HG03066 (cell line): ENCODE results near the gene WDFY4.

Experiments used
- ATAC-seq: cut with Tn5 transposase; IDR thresholded peaks from one replicate; pipeline ENCODE4 v1.9.1; 2021; ENCODE audit warnings: low read depth; ENCODE audit not compliant: unreplicated experiment

Gene WDFY4

DNA sequence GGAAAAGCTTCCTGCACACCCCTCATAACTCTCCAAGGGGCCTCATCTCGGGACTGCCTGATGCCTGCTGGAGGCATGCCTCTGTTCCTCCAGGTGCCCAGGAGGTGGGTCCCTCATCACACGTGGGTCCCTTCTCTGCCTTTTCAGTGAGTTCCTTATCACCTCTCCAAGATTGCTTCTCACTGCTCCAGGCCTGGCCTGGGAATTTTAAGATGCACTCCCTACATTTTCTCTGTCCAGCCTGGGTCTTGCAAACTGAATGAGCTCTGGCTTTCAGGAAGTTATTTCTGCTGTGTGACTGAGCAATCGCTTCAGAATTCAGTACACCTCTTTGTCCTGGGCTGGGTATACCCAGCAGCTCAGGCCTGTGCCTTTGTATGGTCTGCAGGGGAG, 211.1 kb downstream of the WDFY4 start:
- ATAC-seq, result no peak

DNA sequence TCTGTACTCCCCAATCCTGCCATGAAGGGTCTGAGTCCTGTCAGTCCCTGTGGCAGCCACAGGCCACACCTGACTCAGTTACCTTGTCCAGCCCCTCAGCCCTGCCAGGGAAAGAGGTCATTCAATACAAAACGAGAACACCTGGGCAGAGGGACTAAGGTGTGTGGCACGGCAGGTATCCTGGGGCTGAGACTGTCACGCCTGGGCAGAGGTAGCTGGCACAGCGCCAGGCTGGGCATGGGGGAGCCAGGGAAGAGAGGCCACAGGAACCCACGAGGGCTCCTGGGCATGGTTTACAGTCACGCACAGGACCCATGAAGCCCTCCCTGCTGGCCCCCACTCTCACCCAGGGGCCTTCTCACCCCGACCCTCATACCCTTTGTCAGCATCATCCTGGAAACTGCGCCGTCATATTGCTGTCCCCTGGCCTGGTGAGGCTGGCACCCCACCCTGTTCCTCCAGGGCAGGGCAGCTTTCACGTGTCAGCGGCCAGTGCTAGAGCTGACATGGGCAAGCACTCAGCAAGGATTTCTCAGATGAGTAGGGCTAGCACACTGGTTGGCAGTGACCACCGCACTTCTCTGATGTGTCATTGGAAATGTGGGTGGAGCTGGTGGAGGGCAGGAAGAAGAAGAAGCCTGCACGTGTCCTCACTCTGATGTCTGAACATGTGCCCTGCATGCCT, 212.2 kb downstream of the WDFY4 start:
- no peak for ATAC-seq

DNA sequence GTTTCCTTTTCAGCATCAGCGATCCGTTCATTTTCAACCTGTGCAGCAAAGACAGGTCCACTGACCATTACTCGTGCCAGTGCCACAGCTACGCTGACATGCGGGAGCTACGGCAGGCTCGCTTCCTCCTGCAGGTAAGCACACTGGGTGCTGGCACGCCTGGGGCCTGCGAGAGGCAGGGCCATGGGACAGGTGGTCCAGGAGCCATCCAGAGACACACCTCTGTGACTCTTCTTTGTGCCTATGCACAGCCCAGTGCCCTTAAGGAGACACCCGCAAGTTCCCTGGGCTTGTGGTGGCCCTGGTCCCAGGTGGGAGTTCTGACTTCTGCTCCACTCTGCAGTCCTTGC, 212.7 kb downstream of the WDFY4 start:
- no peak for ATAC-seq

DNA sequence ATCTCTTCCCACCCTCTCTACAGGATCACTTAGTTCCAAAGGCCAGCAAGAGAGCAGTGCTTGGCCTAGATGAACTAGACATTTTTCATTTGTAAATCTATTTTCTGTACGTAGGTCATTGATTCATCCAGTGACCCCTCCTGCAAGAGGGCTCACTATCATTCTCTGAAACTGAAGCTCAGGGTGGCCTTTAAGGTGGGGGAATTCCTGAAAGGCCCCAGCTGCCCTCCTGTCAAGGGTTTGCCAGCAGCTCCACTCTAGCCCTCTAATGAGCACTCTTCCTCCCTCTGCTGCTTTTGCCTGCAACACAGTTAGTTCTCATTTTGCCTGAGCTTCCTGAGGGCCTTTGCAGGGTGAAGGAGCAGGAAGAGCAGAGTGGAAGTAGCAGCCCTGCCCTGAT, 213.8 kb downstream of the WDFY4 start:
- ATAC-seq, result no peak

DNA sequence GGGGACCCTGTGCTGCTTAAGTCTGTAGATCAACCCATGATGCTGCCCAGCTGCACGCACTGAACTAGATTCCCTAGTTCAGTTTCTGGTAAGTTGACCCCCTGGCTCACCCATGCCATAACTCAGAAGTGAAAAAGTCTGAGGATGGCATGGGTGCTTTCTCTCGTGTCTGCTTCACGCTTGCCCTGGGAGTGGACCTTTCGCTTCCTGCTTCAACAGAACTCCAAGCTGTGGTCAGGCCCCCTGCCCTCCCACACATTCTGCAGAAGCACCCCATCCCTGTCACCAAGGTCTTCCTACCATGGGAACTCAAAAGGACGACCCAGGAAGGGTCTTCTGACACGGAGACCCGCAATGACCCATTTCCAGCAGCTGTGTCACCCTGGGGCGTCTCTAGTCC, 215.1 kb downstream of the WDFY4 start:
- ATAC-seq, result no peak

DNA sequence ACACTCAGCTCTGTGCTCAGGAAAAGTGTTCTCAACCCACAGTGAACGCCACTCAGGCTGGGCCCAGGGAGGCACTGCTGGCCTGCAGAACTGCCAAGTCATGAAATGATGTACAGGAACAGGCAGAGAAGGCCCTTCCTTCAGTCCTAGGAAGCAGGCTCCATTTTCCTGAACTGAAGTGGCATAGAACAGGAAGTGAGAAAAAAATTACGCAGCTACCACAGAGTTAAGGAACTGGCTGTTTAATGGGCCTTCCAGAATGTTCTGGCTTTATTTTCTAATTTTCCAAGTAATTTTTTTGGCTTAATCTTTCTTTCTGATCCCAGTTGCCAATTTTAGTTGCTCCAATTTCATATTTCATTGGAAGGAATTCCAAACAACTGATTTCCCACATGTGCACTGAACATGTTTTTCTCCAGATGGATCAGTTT, 215.7 kb downstream of the WDFY4 start:
- no peak for ATAC-seq

DNA sequence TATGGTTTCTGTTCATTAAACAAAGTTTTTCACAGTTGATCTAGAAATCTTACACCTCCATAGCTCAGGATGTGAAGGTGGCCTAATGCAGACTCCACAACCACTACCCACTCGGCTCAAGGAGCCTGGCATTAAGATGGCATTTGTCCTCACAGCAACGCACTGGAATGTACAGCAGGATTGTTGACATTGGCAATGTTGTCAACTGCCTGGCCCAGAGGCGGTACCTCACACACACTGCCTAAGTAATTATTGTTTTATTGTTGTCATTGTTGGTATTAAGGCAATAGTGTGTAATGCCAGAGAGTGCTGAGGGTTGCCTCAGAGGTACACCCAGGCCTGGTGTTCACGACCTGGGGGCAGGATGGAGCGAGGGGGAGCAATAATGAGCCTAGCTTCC, 216.6 kb downstream of the WDFY4 start:
- no peak for ATAC-seq

DNA sequence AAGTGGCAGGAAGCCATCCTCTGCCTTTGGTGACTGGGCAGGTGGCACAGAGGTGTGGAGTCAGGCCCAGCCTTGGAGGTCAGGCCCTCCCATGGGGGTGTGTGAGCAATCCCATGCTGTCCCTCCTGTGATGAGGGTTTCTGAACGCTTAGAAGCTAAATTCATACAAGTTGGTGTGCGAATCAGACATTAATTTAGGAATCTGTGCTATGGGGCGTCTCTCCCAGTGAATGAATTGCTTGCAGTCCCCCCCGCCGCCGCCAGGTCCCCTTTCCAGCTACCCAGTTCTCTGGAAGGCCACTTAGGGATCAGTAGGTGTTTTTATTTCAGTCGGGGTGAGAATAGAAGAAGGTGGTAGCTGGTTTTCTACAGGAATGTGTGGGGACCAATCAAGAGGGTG, 217.4 kb downstream of the WDFY4 start:
- ATAC-seq, result no peak

DNA sequence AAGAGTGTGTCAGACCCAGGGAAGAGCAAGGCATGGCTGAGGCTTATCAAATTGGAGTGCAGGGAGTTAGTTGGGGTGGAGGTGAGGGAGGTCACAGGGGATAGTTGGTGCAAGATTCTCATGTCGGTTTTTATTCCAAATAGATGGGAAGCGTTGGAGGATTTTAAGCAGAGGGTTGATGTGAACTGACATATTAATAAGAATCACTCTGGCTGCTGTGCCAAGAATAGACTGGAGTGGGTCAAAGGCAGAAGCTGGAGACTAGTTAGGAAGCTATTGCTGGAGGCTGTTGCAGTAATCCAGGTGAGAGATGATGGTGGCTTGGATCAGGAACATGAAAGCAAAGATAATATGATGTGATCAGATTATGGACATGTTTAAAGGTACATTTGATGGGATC, 218.5 kb downstream of the WDFY4 start:
- ATAC-seq, result no peak

DNA sequence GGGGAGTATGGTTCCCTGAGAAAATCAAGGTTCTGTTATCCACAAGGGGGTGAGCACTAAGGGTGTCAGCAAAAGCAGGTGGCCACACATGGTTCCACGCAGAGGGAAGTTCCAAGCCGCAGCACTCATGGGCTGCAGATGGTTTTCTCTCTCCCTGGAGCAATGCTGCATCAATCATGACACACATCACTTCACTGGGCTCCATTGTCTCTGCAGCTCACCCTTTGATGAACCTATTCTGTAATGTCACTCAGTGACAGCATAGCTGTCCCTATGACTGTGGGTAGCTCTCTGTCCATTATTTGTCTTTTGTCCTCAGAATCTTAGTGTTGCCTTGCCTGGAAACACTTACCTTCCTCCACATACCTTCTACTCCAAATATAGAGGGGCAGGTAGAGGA, 220.2 kb downstream of the WDFY4 start:
- ATAC-seq, result no peak

DNA sequence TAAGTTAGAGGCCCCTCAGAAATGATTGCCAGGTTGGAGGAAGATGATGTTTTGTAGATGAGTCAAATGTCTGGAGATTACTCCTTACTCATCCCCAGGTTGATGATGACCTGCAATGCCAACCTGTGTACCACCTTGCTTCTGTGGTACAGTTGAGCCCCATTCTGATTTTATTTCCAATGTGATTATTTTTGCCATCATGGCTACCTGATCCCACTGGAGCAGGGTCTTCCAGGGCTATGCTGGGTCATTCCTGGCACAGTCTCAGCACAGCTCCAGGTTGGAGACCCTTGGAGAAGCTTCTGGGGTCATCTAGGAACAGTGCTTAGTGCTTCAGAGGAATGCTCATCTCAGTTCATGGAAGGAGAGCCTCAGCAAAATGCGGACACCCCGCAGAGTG, 220.6 kb downstream of the WDFY4 start:
- no peak for ATAC-seq

DNA sequence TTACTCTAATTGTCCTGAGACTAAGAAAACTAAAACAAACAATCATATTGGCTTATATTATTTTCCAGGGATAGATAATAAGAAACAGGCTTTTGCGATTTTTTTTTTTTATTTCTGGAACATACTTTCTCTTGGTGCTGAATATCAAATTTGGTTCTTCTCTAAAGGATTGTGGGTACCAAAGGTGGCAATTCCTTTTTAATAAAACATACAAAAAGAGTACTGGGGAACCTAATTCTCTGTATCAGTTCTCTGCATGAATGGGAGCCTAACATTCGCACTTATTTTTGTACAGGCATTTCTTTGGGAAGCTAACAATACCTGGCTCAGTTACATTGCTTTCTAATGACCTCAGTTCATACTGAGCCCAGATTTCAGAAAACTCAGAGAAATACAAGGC, 222.2 kb downstream of the WDFY4 start:
- ATAC-seq, result no peak

DNA sequence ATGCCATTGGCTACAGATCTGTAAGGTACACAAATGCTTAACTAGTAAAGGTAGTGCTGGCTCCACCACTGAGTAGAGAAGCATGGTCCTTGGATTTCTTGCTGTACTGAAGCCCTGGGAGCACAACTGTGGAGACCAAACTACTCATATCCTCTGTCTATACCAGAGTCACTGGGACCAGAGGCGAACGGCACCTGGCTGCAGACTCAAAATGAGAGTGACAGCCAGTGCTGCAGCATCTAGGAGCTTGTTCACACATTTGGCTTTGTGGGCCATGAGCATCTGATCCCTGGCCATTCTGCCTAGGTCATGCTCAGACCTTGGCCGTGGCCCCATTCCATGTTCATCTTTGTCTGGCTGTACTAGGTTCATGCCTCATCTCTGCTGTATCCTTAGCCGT, 223.1 kb downstream of the WDFY4 start:
- ATAC-seq, result no peak

DNA sequence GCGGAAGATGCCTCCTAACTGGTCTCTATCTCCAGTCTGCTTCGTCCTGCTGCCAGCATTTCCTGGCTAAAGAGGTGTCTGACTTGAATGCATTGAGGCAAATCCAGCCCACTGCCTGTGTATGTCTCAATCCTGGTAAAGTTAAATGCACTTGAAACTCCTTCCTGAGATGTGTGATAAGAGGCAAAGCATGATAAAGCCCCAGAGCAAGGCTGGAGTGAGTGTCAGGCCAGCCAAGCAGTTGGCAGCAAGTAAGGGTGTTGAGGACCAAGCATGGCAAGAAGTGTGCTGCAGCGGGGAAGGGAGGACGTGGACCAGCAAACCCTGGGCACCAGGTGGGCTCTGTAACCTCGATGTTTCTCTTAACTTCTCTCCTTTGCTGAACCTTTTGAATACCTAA, 225.9 kb downstream of the WDFY4 start:
- no peak for ATAC-seq

DNA sequence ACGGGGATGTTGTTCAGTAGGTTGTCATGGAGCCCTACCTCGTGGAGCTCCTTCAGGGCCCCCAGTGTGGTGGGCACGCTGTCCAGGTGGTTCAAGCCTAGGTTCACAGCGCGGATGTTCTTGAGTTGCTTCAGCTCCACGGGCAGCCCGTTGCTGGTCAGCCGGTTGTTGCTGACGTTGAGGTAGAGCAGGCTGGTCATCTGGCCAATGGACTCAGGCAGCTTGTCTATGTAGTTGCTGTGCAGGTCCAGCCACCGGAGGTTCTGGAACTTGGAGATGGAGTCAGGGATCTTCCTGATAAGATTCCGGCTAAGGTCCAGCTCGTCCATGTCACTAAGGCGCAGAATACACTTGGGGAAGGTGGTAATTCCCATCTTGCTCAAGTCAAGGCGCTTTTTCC, 229.0 kb downstream of the WDFY4 start:
- ATAC-seq, result no peak

DNA sequence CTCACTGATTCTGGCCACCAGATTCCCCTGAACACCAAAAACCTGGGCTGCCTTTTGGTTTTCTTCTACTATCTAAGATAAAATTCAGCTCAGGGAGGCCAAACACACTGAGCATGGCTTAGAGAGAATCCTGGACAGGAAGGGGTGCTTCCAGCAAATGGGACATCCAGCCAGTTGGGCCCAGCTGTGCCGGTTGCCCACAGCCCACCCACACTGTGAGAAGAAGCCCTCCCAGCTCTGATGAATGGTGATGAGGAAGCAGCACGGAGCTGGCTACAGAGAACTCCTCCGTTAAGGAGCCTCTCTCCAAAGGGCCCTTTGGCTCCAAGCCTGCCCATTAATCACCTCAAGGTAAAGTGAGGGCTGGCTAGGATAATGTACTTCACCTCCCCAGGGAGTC, 239.1 kb downstream of the WDFY4 start:
- ATAC-seq, result no peak

DNA sequence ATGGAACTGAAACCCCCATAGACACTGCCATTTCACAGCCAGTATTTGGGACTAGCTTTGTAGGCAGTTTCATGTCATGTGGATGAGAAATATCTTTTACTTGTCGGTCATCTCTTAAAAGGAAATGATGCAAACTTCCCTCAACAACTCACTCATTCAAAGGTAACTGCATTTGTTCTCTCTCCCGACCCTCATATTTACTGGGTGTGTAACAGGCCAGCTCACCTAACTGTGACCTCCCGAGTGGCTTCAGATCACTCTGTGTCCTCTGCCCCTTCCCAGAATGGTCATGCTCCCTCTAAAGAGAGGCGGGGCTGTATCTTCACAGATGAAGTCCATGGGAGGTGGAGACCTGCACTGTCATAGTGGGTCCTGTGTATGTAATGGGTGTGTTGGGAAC, 240.3 kb downstream of the WDFY4 start:
- no peak for ATAC-seq

DNA sequence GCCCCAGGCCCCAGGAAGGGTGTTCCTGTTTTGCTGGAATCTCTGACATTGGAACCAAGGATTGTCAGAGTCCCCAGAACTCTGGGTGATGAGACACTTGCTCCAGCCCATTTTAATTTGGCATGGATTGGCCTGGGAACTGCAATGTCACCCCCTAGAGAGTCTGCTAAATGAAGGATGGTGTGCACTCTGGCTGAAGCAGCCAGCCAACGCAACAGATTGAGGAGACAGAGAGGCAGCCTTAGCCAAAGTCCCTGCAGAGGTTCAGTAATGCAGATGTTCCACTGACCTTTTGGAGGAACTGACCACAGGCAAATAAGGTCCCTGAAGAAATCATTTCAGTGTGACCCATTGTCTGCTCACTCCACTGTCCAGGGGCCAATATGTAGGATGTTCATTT, 241.6 kb downstream of the WDFY4 start:
- ATAC-seq, result no peak

DNA sequence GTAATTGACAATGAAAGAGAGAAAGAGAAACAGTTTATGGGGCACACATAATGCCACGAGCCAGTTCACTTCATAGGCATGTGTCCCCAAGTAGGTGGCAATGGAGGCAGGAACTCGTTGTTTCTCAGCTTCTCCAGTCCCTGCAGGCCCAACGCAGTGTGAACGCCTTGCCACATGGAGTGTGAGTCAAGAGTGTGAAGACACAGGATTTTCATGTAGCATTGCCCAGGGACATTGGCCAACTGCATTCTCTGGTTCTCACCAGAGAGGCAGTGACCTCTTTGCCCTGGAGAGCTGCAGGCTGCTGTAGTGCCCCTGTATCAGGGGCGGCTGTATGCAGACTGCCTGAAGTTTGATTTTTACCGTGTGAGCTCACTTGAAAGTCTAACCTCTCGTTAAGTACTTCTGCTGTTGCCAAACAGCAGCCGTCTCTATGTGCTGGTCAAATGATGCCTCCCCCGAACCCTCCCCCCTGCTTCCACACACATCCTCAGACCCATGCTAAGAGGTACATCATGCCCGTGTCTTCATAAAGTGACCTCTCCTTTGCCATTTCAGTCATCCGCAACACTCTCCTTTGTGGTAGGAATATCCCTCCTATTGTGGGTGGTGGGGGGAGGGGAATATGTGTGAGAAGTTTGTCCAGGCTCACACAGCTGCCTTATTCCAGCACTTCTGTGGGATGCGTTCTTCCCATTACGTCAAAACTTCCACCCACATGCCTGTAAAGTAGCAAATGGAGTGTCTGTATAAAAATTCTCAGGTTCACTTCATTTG, 242.3 kb downstream of the WDFY4 start:
- ATAC-seq, result no peak

DNA sequence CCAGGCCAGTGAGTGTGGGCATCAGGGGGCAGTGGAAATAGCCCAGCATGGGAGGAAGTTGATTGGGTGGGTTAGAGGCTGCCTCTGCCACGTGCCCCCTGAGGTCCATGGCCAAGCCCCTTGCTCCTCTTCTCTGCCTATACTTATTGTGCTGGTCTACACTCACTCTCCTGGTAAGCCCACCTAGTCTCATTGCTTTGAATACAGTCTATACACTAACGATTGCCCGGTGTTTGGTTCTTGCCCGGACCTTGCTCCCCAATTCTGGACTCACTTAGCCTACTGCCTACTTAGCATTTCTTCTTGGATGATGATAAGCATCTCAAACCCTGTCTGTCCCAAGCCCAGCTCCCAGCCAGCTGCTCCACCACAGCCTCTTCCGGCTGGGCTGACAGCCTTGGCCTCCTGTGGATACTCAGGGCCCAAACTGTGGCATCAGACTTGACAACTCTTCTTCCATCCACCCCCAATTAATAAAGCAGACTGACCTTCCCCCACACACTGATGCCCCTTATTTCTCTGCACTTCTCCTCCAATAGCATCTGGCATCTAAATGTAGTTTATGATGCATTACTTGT, 244.8 kb downstream of the WDFY4 start:
- no peak for ATAC-seq

DNA sequence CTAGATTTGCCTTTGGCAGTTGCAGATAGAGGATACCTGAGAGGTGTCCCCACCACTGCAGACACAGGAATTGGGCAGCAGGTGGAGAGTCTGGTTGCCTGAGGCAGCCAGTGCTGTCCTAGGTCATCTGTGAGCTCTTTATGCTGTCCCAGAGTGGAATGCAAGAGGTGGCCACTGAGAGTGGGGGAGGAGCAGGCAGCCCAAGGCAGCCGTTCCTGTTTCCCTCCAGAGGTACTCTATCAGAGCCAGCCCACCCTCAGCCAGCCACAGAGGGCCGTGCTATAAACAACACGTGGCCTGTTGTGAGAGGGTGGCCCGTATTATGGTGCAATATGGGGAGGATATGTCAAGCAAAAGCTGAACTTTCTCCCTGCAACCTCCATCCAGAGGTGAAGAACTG, 246.5 kb downstream of the WDFY4 start:
- ATAC-seq, result no peak
